DOHH2 (cell line): ENCODE results near the gene SRGN.

Source experiments
- H3F3A ChIP-seq: fragments of 200-600 bp; sonication (generic), shearing (Covaris generic); 2 replicates; pipeline ENCODE4 v1.6.0; 2016; ENCODE audit warnings: antibody characterized with exemption, mild to moderate bottlenecking; ENCODE audit not compliant: control insufficient read depth, insufficient read depth
- H3K27ac ChIP-seq: fragments of 200-600 bp; sonication (generic); 2 replicates; pipeline ENCODE4 v1.5.1; 2014; ENCODE audit warnings: low read depth, mild to moderate bottlenecking, low read length, moderate library complexity
- H3K27me3 ChIP-seq: fragments of 200-600 bp; sonication (generic); 2 replicates; pipeline ENCODE4 v1.6.1; 2014; ENCODE audit warnings: mild to moderate bottlenecking, low read length, mixed read lengths; ENCODE audit not compliant: control insufficient read depth
- H3K36me3 ChIP-seq: fragments of 200-600 bp; sonication (generic); 2 replicates; pipeline ENCODE4 v1.6.1; 2014; ENCODE audit warnings: mild to moderate bottlenecking, low read length, moderate library complexity, mixed read lengths; ENCODE audit not compliant: control insufficient read depth
- H3K4me1 ChIP-seq: fragments of 200-600 bp; sonication (generic); 2 replicates; pipeline ENCODE4 v1.6.1; 2014; ENCODE audit warnings: mild to moderate bottlenecking, low read length, mixed read lengths; ENCODE audit not compliant: control insufficient read depth
- H3K4me2 ChIP-seq: fragments of 200-600 bp; sonication (generic); 2 replicates; pipeline ENCODE4 v1.6.0; 2014; ENCODE audit warnings: mild to moderate bottlenecking, low read length, moderate library complexity
- H3K4me3 ChIP-seq: fragments of 200-600 bp; sonication (generic); 2 replicates; pipeline ENCODE4 v1.5.1; 2014; ENCODE audit warnings: mild to moderate bottlenecking, low read length, mixed read lengths
- H3K79me2 ChIP-seq: fragments of 200-600 bp; sonication (generic); 2 replicates; pipeline ENCODE4 v1.6.1; 2014; ENCODE audit warnings: mild to moderate bottlenecking, low read length, mixed read lengths; ENCODE audit not compliant: control insufficient read depth
- H3K9me2 ChIP-seq: fragments of 200-600 bp; sonication (generic); replicated peaks from 2 replicates; pipeline ENCODE4 v1.6.1; 2014; ENCODE audit warnings: mild to moderate bottlenecking, low read length, mixed read lengths; ENCODE audit not compliant: control insufficient read depth
- H3K9me3 ChIP-seq: fragments of 200-600 bp; sonication (generic); 2 replicates; pipeline ENCODE4 v1.6.1; 2014; ENCODE audit warnings: antibody characterized with exemption, low read length, mixed read lengths; ENCODE audit not compliant: control insufficient read depth, insufficient read depth
- H4K20me1 ChIP-seq: fragments of 200-600 bp; sonication (generic); 2 replicates; pipeline ENCODE4 v1.6.0; 2014; ENCODE audit warnings: low read depth, mild to moderate bottlenecking, antibody characterized with exemption, low read length, moderate library complexity; ENCODE audit not compliant: control insufficient read depth, insufficient read depth
- EZH2phosphoT487 ChIP-seq: fragments of 200-600 bp; sonication (generic); IDR thresholded peaks from 2 replicates; pipeline ENCODE4 v1.6.1; 2017; ENCODE audit warnings: borderline replicate concordance, mild to moderate bottlenecking, antibody characterized with exemption, low read length, moderate library complexity, mixed read lengths
- TF ChIP-seq, protein P1 (sequence below): fragments of 200-600 bp; sonication (generic); IDR thresholded peaks from one replicate; pipeline ENCODE4 v1.5.1; 2014; ENCODE audit warnings: antibody characterized with exemption, mild to moderate bottlenecking, low read depth, low read length; ENCODE audit not compliant: poor library complexity, severe bottlenecking

The SRGN gene

GRCh38 chr10:69104994-69105790 is 17.3 kb downstream of the SRGN start:
- Histone ChIP-seq H3K4me2 (no peak overlapping the region), H3K27ac (no peak overlapping the region)
- TF ChIP-seq, protein P1, sequence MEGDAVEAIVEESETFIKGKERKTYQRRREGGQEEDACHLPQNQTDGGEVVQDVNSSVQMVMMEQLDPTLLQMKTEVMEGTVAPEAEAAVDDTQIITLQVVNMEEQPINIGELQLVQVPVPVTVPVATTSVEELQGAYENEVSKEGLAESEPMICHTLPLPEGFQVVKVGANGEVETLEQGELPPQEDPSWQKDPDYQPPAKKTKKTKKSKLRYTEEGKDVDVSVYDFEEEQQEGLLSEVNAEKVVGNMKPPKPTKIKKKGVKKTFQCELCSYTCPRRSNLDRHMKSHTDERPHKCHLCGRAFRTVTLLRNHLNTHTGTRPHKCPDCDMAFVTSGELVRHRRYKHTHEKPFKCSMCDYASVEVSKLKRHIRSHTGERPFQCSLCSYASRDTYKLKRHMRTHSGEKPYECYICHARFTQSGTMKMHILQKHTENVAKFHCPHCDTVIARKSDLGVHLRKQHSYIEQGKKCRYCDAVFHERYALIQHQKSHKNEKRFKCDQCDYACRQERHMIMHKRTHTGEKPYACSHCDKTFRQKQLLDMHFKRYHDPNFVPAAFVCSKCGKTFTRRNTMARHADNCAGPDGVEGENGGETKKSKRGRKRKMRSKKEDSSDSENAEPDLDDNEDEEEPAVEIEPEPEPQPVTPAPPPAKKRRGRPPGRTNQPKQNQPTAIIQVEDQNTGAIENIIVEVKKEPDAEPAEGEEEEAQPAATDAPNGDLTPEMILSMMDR, result no peak
- TF ChIP-seq EZH2phosphoT487, result no peak

DNA sequence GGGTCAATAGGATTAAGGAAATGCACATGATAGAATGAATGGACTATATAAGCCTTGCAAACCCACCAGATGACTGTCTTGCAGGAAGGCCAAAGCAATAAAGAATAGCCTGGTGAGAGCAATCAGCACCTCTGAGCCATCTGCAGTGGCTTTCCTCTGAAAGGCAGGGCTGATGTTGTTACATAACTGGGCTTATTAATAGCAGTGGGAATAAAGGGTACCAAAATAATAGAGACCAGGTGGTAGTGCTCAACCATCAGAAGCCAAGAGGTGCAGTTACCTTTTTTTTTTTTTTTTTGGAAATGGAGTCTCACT is 19.2 kb downstream of the SRGN start:
- H3K4me2 ChIP-seq, result no peak overlapping the region
- no peaks in the 10 kb centered on the region for H3K36me3 ChIP-seq
- no peak overlapping the region for H3K4me3 ChIP-seq
- no peak for TF ChIP-seq EZH2phosphoT487
- TF ChIP-seq, protein P1, result no peak
- H3F3A ChIP-seq, result no peaks in the 10 kb centered on the region
- no peaks in the 10 kb centered on the region for H3K27me3 ChIP-seq
- H3K9me3 ChIP-seq, result no peaks in the 10 kb centered on the region
- H3K27ac ChIP-seq, result no peak overlapping the region
- H4K20me1 ChIP-seq, result no peaks in the 10 kb centered on the region
- no peaks in the 10 kb centered on the region for H3K4me1 ChIP-seq
- no peaks in the 10 kb centered on the region for H3K9me2 ChIP-seq
- H3K79me2 ChIP-seq, result no peaks in the 10 kb centered on the region

More at GRCh38 chr10:69104994-69105790, 17.3 kb downstream of the SRGN start:
- Histone ChIP-seq H3F3A (no peaks in the 10 kb centered on the region), H3K4me3 (no peak overlapping the region), H3K79me2 (no peaks in the 10 kb centered on the region), H3K36me3 (no peaks in the 10 kb centered on the region), H3K4me1 (no peaks in the 10 kb centered on the region), H4K20me1 (no peaks in the 10 kb centered on the region), H3K27me3 (no peaks in the 10 kb centered on the region), H3K9me3 (no peaks in the 10 kb centered on the region), H3K9me2 (no peaks in the 10 kb centered on the region)

DNA sequence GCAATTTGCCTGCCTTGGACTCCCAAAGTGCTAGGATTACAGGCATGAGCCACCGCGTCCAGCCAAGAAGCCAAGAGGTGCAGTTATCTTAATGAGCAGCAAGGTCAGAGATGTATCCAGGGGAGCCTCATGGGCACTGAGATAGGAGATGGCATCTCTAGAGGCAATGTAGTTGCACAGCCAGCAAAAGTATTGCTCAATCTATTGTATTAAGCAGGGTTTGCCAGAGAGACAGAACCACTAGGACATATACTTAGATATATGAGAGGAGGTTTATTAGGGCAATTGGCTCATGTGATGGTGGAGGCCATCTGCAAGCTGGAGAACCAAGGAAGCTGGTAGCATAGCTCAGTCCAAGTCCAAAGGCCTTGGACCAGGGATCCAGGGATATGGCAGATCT is 19.8 kb downstream of the SRGN start:
- H3K4me1 ChIP-seq, result no peaks in the 10 kb centered on the region
- H3K4me2 ChIP-seq, result no peak overlapping the region
- H3K9me3 ChIP-seq, result no peaks in the 10 kb centered on the region
- TF ChIP-seq EZH2phosphoT487, result no peak
- TF ChIP-seq, protein P1, result no peak
- H3K27ac ChIP-seq, result no peak overlapping the region
- no peaks in the 10 kb centered on the region for H3K79me2 ChIP-seq
- H3K27me3 ChIP-seq, result no peaks in the 10 kb centered on the region
- H3F3A ChIP-seq, result no peaks in the 10 kb centered on the region
- no peaks in the 10 kb centered on the region for H3K36me3 ChIP-seq
- H4K20me1 ChIP-seq, result no peaks in the 10 kb centered on the region
- no peak overlapping the region for H3K4me3 ChIP-seq
- H3K9me2 ChIP-seq, result no peaks in the 10 kb centered on the region
